HepG2 (cell line): Measurements from ENCODE around the gene COX7A2L. TPM values are rescaled to one million over a fixed set of nuclear protein-coding genes. Genes with fewer than 3 reads are reported as not detected.

Experiments
- ATRX ChIP-seq: sonication (generic); formaldehyde crosslinking; IDR thresholded peaks from 2 replicates; pipeline ENCODE4 v1.4.0; 2020; ENCODE audit warnings: missing genetic modification reagents, borderline replicate concordance
- BATF2 ChIP-seq: sonication (generic); formaldehyde crosslinking; IDR thresholded peaks from 2 replicates; pipeline ENCODE4 v1.8.0; 2022; ENCODE audit warnings: mild to moderate bottlenecking, missing genetic modification reagents, moderate library complexity
- MAX ChIP-seq: IDR thresholded peaks from 2 replicates; pipeline ENCODE4 v1.6.1; 2012; ENCODE audit warnings: inconsistent platforms
- MTA1 ChIP-seq: sonication (generic); formaldehyde crosslinking; IDR thresholded peaks from 2 replicates; pipeline ENCODE4 v1.4.0; 2020; ENCODE audit warnings: missing genetic modification reagents, mild to moderate bottlenecking, borderline replicate concordance
- NFATC3 ChIP-seq: sonication (generic); formaldehyde crosslinking; IDR thresholded peaks from 2 replicates; pipeline ENCODE4 v1.5.1; 2020; ENCODE audit warnings: mild to moderate bottlenecking, missing genetic modification reagents
- POLR2A ChIP-seq, 2 experiments: IDR thresholded peaks; 2 replicates each; pipeline ENCODE4 v1.6.1; 2011; ENCODE audit warnings: low read depth in 2 of 2, low read length in 2 of 2, mild to moderate bottlenecking in 1 of 2, moderate library complexity in 1 of 2; ENCODE audit not compliant: insufficient read depth in 1 of 2
- TGIF2 ChIP-seq: IDR thresholded peaks from 2 replicates; pipeline ENCODE4 v1.6.1; 2016; ENCODE audit warnings: control low read depth, missing compliant biosample characterization
- TSC22D2 ChIP-seq: sonication (generic); formaldehyde crosslinking; IDR thresholded peaks from 2 replicates; pipeline ENCODE4 v1.5.1; 2020; ENCODE audit warnings: missing genetic modification reagents, mild to moderate bottlenecking, borderline replicate concordance
- ZNF276 ChIP-seq: sonication (generic); formaldehyde crosslinking; IDR thresholded peaks from 2 replicates; pipeline ENCODE4 v1.4.0; 2020; ENCODE audit warnings: mild to moderate bottlenecking, low read depth, missing genetic modification reagents
- ZNF576 ChIP-seq: sonication (generic); formaldehyde crosslinking; IDR thresholded peaks from 2 replicates; pipeline ENCODE4 v1.4.0; 2020; ENCODE audit warnings: mild to moderate bottlenecking, missing genetic modification reagents
- ZNF75D ChIP-seq: sonication (generic); formaldehyde crosslinking; IDR thresholded peaks from 2 replicates; pipeline ENCODE4 v1.8.1; 2023; ENCODE audit warnings: missing genetic modification reagents, mild to moderate bottlenecking, borderline replicate concordance
- polyA plus RNA-seq, 8 experiments: library from polyadenylated mRNA; depleted of rRNA in 3 of 8; stranded (reverse) in 7 of 8; unstranded in 1 of 8; fragments of >200 nt; fragmentation: Illumina TruSeq in 4 of 8; extraction: Trizol in 4 of 8; gene quantifications; 2 replicates each; pipeline versions ENCODE4 v1.2.1 to v1.2.3, GENCODE V29; 2011 to 2016; ENCODE audit warnings: low read depth in 4 of 8, missing spikeins in 1 of 8, mixed read lengths in 1 of 8; ENCODE audit not compliant: insufficient read depth in 1 of 8
- total RNA-seq, 5 experiments: library from RNA; depleted of rRNA; stranded (reverse); fragments of >200 nt; fragmentation: Illumina TruSeq; extraction: Trizol; gene quantifications; 2 replicates each; pipeline ENCODE4 v1.2.3, GENCODE V29; 2016; ENCODE audit warnings: low read depth in 1 of 5

Gene COX7A2L
- total and polyA plus RNA-seq, 2 of the 13 experiments (the other 11 are each of a cell fraction or from before 2014, with no cell fraction given) = 155 to 201 TPM

- TF ChIP-seq ZNF276 (CRISPR knock-in tag) = no peak
- no peak for TF ChIP-seq MTA1 (CRISPR knock-in tag)
- no peak for TF ChIP-seq MAX
- no peak for TF ChIP-seq ZNF75D (CRISPR knock-in tag)
- TF ChIP-seq ATRX (CRISPR knock-in tag) = no peak
- no peak for TF ChIP-seq ZNF576 (CRISPR knock-in tag)
- no peak for TF ChIP-seq TGIF2 (CRISPR knock-in tag)
- no peak for TF ChIP-seq NFATC3 (CRISPR knock-in tag)
- TF ChIP-seq POLR2A (IDR thresholded peaks at IDR 0.05; ENCODE audit: insufficient read depth in 1 of 2, low read depth in 2 of 2, low read length in 2 of 2) = peak; percentile 20 to 61; a peak in 3 of 4 replicates
- TF ChIP-seq BATF2 (CRISPR knock-in tag) = 0 out of 2 replicates have a peak, but pooled peaks have one; percentile 57
- TF ChIP-seq TSC22D2 = no peak
- TF ChIP-seq, all 625 proteins: peak for 39
These were observed 22.3 kb downstream of the COX7A2L start (continued) for GRCh38 chr2:42338567-42339190.
